Neural cell (in vitro differentiated cells): ENCODE results near the gene HS6ST3.

ENCODE experiments used
- CTCF ChIP-seq: fragments of 450-650 bp; IDR thresholded peaks from 2 replicates; pipeline ENCODE4 v1.5.1; 2014; ENCODE audit warnings: antibody characterized with exemption, mild to moderate bottlenecking, moderate library complexity; ENCODE audit not compliant: poor library complexity, severe bottlenecking
- EP300 ChIP-seq: fragments of 450-650 bp; conservative IDR thresholded peaks from 2 replicates; pipeline ENCODE4 v1.6.1; 2014; ENCODE audit warnings: antibody characterized with exemption, mild to moderate bottlenecking, moderate library complexity; ENCODE audit not compliant: poor library complexity, severe bottlenecking
- POLR2AphosphoS5 ChIP-seq: IDR thresholded peaks from 2 replicates; pipeline ENCODE4 v1.6.1; 2012
- RAD21 ChIP-seq: fragments of 450-650 bp; conservative IDR thresholded peaks from 2 replicates; pipeline ENCODE4 v1.6.1; 2014; ENCODE audit warnings: antibody characterized with exemption, mild to moderate bottlenecking, moderate library complexity
- REST ChIP-seq: IDR thresholded peaks from 2 replicates; pipeline ENCODE4 v1.6.1; 2012; ENCODE audit warnings: borderline replicate concordance
- SMC3 ChIP-seq: fragments of 450-650 bp; conservative IDR thresholded peaks from 2 replicates; pipeline ENCODE4 v1.6.1; 2014; ENCODE audit warnings: antibody characterized with exemption, mild to moderate bottlenecking, moderate library complexity; ENCODE audit not compliant: poor library complexity
- TAF1 ChIP-seq: IDR thresholded peaks from 2 replicates; pipeline ENCODE4 v1.6.1; 2012; ENCODE audit warnings: low read depth

GRCh38 chr13:96525715-96526114, 435.8 kb downstream of the HS6ST3 start:
- no peak for TF ChIP-seq CTCF
- TF ChIP-seq POLR2AphosphoS5, result no peak
- no peak for TF ChIP-seq EP300
- no peak for TF ChIP-seq REST
- no peak for TF ChIP-seq RAD21
- TF ChIP-seq TAF1, result no peak
- TF ChIP-seq SMC3, result no peak
